GM12878 (cell line): ENCODE results near the gene TNK1. TPM values are rescaled to one million over a fixed set of nuclear protein-coding genes. Genes with fewer than 3 reads are reported as not detected.
"Not testable (repeated sequence)": the region's sequence is repeated elsewhere in the genome, so short reads cannot be mapped to it uniquely, and the experiment has no call there.

Experiments
- ATAC-seq: fragments of 200-7000 bp; cut with Tn5 transposase; 3 replicates; pipeline ENCODE4 v1.9.1; 2020; ENCODE audit warnings: mild to moderate bottlenecking, moderate library complexity
- BruUV-seq: library from RNA; stranded (reverse); fragments of 400-500 nt; replicated peaks from 2 replicates; lab custom pipeline; 2021; lab: Mats Ljungman, UMichigan
- CTCF ChIA-PET: fragments of 300-600 bp; sonication (Branson Sonifier 250); formaldehyde crosslinking; extraction: SDS; loops from one replicate; lab custom pipeline; 2021; ENCODE audit warnings: inconsistent platforms; lab: Yijun Ruan, JAX
- POLR2A ChIA-PET: fragments of 350-600 bp; formaldehyde crosslinking; extraction: SDS; loops from one replicate; lab custom pipeline; 2021; ENCODE audit warnings: inconsistent platforms; lab: Charles Lee
- RAD21 ChIA-PET: fragments of 300-600 bp; sonication (Branson Sonifier 250); formaldehyde crosslinking; loops from one replicate; lab custom pipeline; 2023; ENCODE audit warnings: antibody characterized with exemption; ENCODE audit not compliant: unreplicated experiment; lab: Charles Lee
- SMC1A ChIA-PET: fragments of 300-600 bp; sonication (Branson Sonifier 250); formaldehyde crosslinking; loops from one replicate; lab custom pipeline; 2023; ENCODE audit not compliant: unreplicated experiment, uncharacterized antibody; lab: Charles Lee
- DNase-seq: peaks from one replicate; pipeline ENCODE4 v3.0.0-alpha.2; 2011; ENCODE audit warnings: low read depth, low spot score
- FAIRE-seq: peaks from 3 replicates; lab custom pipeline; 2011; peaks lifted over from hg19 to GRCh38; lab: Jason Lieb, UNC
- H2AFZ ChIP-seq: 2 replicates; pipeline ENCODE4 v1.6.0; 2011; ENCODE audit warnings: low read depth, low read length, control low read depth; ENCODE audit not compliant: control insufficient read depth
- H3K27ac ChIP-seq: 2 replicates; pipeline ENCODE4 v1.5.1; 2011; ENCODE audit warnings: control low read depth; ENCODE audit not compliant: control insufficient read depth, insufficient read depth
- H3K27me3 ChIP-seq, 2 experiments: replicated peaks in 1 of 2; 2 replicates each; pipeline versions ENCODE4 v1.6.0 to v1.6.1; 2011; ENCODE audit warnings: low read length in 1 of 2; ENCODE audit not compliant: control insufficient read depth in 2 of 2, insufficient read depth in 2 of 2
- H3K36me3 ChIP-seq, 2 experiments: 2 replicates each; pipeline ENCODE4 v1.5.1; 2011; ENCODE audit warnings: low read length in 1 of 2; ENCODE audit not compliant: control insufficient read depth in 2 of 2, insufficient read depth in 2 of 2
- H3K4me1 ChIP-seq: 2 replicates; pipeline ENCODE4 v1.6.1; 2011; ENCODE audit warnings: mild to moderate bottlenecking, low read length, moderate library complexity, mixed read lengths; ENCODE audit not compliant: control insufficient read depth, insufficient read depth
- H3K4me2 ChIP-seq: 2 replicates; pipeline ENCODE4 v1.6.0; 2011; ENCODE audit warnings: control low read depth; ENCODE audit not compliant: control insufficient read depth, insufficient read depth
- H3K4me3 ChIP-seq: fragments of 200-600 bp; sonication (generic); 2 replicates; pipeline ENCODE4 v1.5.1; 2016
- H3K79me2 ChIP-seq: 2 replicates; pipeline ENCODE4 v1.6.0; 2011; ENCODE audit warnings: low read length; ENCODE audit not compliant: control insufficient read depth, insufficient read depth
- H3K9ac ChIP-seq: 2 replicates; pipeline ENCODE4 v1.8.0; 2011; ENCODE audit warnings: low read length, control low read depth, mixed read lengths; ENCODE audit not compliant: control insufficient read depth, insufficient read depth
- H3K9me3 ChIP-seq: replicated peaks from 3 replicates; pipeline ENCODE4 v1.5.1; 2011; ENCODE audit warnings: mild to moderate bottlenecking, low read length; ENCODE audit not compliant: control insufficient read depth, insufficient read depth
- H4K20me1 ChIP-seq: 2 replicates; pipeline ENCODE4 v1.6.0; 2011; ENCODE audit not compliant: control insufficient read depth, insufficient read depth
- GABPA ChIP-seq: IDR thresholded peaks from 2 replicates; pipeline ENCODE4 v1.6.1; 2014; ENCODE audit warnings: antibody characterized with exemption, low read depth, mild to moderate bottlenecking, inconsistent platforms
- GATAD2B ChIP-seq: fragments of 450-650 bp; conservative IDR thresholded peaks from 2 replicates; pipeline ENCODE4 v1.6.1; 2017; ENCODE audit warnings: low read depth, mild to moderate bottlenecking, moderate library complexity
- KDM1A ChIP-seq: fragments of 200-600 bp; sonication (generic); IDR thresholded peaks from 2 replicates; pipeline ENCODE4 v1.6.1; 2016; ENCODE audit warnings: borderline replicate concordance
- MEF2B ChIP-seq: fragments of 450-650 bp; IDR thresholded peaks from 2 replicates; pipeline ENCODE4 v1.6.1; 2018; ENCODE audit warnings: mild to moderate bottlenecking, moderate library complexity; ENCODE audit not compliant: partially characterized antibody, poor library complexity, severe bottlenecking
- RAD21 ChIP-seq: IDR thresholded peaks from 2 replicates; pipeline ENCODE4 v1.6.1; 2011; ENCODE audit warnings: mild to moderate bottlenecking, low read depth, low read length, moderate library complexity; ENCODE audit not compliant: insufficient read depth
- RFX5 ChIP-seq: IDR thresholded peaks from 2 replicates; pipeline ENCODE4 v1.6.1; 2011; ENCODE audit warnings: low read depth, low read length, improper control_type of control experiment
- TARDBP ChIP-seq: IDR thresholded peaks from 2 replicates; pipeline ENCODE4 v1.6.1; 2016; ENCODE audit warnings: borderline replicate concordance
- ZBED1 ChIP-seq: IDR thresholded peaks from 2 replicates; pipeline ENCODE4 v1.6.1; 2016; ENCODE audit warnings: borderline replicate concordance
- ZNF384 ChIP-seq: IDR thresholded peaks from 2 replicates; pipeline ENCODE4 v1.6.1; 2012; ENCODE audit warnings: low read depth, mild to moderate bottlenecking, low read length, improper control_type of control experiment, borderline replicate concordance
- WGBS: methylation state at CpG from one replicate; pipeline ENCODE4 v1.1.6; 2016; ENCODE audit warnings: low lambda C conversion rate; ENCODE audit not compliant: insufficient replicate concordance, insufficient coverage; ENCODE audit errors: missing lambda C conversion rate; 5-methylcytosine and 5-hydroxymethylcytosine counted together
- in situ Hi-C: fragments of 300-500 bp; cut with MboI; formaldehyde crosslinking; loops from 9 replicates; pipeline ENCODE4 v1.14.3; 2018; ENCODE audit warnings: mixed read lengths
- intact Hi-C: fragments of 100-400 bp; cut with micrococcal nuclease; formaldehyde crosslinking; loops from one replicate; pipeline ENCODE4 v1.14.2; 2022; ENCODE audit not compliant: unreplicated experiment
- polyA plus RNA-seq, 11 experiments: library from polyadenylated mRNA; depleted of rRNA in 4 of 11; unstranded in 6 of 11; stranded (reverse) in 5 of 11; fragments of >200 nt; fragmentation: Nextera tagmentation in 4 of 11; fragmentation: Illumina TruSeq in 1 of 11; extraction: Ambion mirVana in 4 of 11; extraction: Trizol in 1 of 11; gene quantifications; 1 replicate in 1 of 11; 2 replicates in 10 of 11; pipeline versions ENCODE4 v1.2.1 to v1.2.3, GENCODE V29; 2011 to 2016; ENCODE audit warnings: inconsistent platforms in 2 of 11, missing spikeins in 2 of 11, low read depth in 1 of 11
- total RNA-seq, 4 experiments: library from RNA; depleted of rRNA in 3 of 4; stranded (reverse); fragments of >200 nt in 3 of 4; fragmentation: Illumina TruSeq in 1 of 4; extraction: Trizol in 1 of 4; gene quantifications; 2 replicates each; pipeline versions ENCODE4 v1.2.1 to v1.2.3, GENCODE V29; 2013 to 2021
- TF ChIP-seq, protein P1 (sequence below): fragments of 450-650 bp; IDR thresholded peaks from 2 replicates; pipeline ENCODE4 v1.6.1; 2017; ENCODE audit warnings: mild to moderate bottlenecking
- TF ChIP-seq, protein P2 (sequence below): fragments of 450-650 bp; IDR thresholded peaks from 2 replicates; pipeline ENCODE4 v1.6.1; 2017; ENCODE audit warnings: low read depth, mild to moderate bottlenecking, moderate library complexity

The TNK1 gene
- total and polyA plus RNA-seq, 10 of the 15 experiments (the other 5 are each of a cell fraction or from before 2014, with no cell fraction given) = 0.06 to 2.5 (median 0.70) TPM

DNA sequence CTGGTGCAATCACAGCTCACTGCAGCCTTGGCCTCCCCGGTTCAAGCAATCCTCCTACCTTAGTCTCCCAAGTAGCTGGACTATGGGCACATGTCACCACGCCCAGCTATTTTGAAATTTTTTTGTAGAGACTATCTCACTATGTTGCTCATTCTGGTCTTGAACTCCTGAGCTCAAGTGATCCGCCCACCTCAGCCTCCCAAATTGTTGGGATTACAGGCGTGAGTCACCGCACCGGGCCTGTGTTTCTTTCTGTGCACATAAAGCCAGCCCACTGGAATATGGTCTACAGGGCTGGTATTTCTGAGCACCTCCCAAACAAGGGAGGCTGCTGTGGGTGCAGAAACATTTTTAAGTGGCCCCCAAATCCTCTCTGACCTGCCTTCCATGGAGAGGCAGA, 17.6 kb upstream of the TNK1 start (continued):
- TF ChIP-seq, protein P1, sequence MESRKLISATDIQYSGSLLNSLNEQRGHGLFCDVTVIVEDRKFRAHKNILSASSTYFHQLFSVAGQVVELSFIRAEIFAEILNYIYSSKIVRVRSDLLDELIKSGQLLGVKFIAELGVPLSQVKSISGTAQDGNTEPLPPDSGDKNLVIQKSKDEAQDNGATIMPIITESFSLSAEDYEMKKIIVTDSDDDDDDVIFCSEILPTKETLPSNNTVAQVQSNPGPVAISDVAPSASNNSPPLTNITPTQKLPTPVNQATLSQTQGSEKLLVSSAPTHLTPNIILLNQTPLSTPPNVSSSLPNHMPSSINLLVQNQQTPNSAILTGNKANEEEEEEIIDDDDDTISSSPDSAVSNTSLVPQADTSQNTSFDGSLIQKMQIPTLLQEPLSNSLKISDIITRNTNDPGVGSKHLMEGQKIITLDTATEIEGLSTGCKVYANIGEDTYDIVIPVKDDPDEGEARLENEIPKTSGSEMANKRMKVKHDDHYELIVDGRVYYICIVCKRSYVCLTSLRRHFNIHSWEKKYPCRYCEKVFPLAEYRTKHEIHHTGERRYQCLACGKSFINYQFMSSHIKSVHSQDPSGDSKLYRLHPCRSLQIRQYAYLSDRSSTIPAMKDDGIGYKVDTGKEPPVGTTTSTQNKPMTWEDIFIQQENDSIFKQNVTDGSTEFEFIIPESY = no peak
- TF ChIP-seq, protein P2, sequence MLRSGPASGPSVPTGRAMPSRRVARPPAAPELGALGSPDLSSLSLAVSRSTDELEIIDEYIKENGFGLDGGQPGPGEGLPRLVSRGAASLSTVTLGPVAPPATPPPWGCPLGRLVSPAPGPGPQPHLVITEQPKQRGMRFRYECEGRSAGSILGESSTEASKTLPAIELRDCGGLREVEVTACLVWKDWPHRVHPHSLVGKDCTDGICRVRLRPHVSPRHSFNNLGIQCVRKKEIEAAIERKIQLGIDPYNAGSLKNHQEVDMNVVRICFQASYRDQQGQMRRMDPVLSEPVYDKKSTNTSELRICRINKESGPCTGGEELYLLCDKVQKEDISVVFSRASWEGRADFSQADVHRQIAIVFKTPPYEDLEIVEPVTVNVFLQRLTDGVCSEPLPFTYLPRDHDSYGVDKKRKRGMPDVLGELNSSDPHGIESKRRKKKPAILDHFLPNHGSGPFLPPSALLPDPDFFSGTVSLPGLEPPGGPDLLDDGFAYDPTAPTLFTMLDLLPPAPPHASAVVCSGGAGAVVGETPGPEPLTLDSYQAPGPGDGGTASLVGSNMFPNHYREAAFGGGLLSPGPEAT = no peak
- no peak for TF ChIP-seq ZBED1
- no peak for TF ChIP-seq MEF2B
- no peak for TF ChIP-seq TARDBP
- TF ChIP-seq GABPA = no peak
- TF ChIP-seq RFX5 = no peak
- TF ChIP-seq GATAD2B = no peak
- no peak for TF ChIP-seq RAD21
- TF ChIP-seq KDM1A = no peak
- TF ChIP-seq ZNF384 = no peak

DNA sequence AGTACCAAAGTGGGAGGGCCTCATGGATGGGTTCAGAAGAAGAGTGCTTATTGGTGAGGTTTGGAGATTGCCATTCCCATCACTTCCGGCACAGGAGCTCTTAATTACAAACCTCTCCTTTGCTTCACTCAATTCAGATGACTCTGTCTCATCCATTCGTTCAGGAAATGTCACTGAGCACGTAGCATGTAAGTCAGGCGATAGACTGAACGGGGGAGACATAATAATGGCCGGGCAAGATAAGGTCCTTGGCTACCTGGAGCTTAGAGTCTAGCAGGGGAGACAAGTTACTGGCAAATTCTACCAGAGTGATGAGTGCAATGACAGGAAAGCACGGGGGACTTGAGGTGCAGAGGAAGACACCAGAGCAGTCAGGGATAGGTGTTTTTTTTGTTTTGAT, 14.9 kb upstream of the TNK1 start:
- intact Hi-C loops, H3K79me2 ChIP-seq, DNase-seq, H3K4me3 ChIP-seq, H3K4me1 ChIP-seq, H3K4me2 ChIP-seq, ATAC-seq, CTCF ChIA-PET, H3K9ac ChIP-seq, H3K27me3 ChIP-seq, POLR2A ChIA-PET, in situ Hi-C loops, RAD21 ChIA-PET, H2AFZ ChIP-seq, H3K9me3 ChIP-seq, H4K20me1 ChIP-seq, FAIRE-seq, H3K36me3 ChIP-seq, H3K27ac ChIP-seq, BruUV-seq, SMC1A ChIA-PET: not testable (repeated sequence)
- WGBS = 68% methylated on average over 6 of the region's 7 CpGs
